Limb (tissue), 2 donors: ENCODE measurements around the gene DESI2.
"Not testable (repeated sequence)": the region's sequence is repeated elsewhere in the genome, so short reads cannot be mapped to it uniquely, and the experiment has no call there.

Source experiments
- DNase-seq, 2 donors: peaks; one replicate each; pipeline ENCODE4 v3.0.0-alpha.2; 2016; ENCODE audit errors: extremely low spot score in 2 of 2

DESI2 gene

GRCh38 chr1:244654108-244655038, 1.4 kb downstream of the DESI2 start:
- no peak for DNase-seq

- no peak for DNase-seq
Observed at GRCh38 chr1:244655186-244655585, 2.3 kb downstream of the DESI2 start.

GRCh38 chr1:244657421-244657820, 4.5 kb downstream of the DESI2 start:
- no peak for DNase-seq

- no peak for DNase-seq
Observed at GRCh38 chr1:244659694-244660093, 6.8 kb downstream of the DESI2 start.

GRCh38 chr1:244660595-244660994, 7.7 kb downstream of the DESI2 start:
- no peak for DNase-seq

GRCh38 chr1:244661569-244662312, 8.8 kb downstream of the DESI2 start:
- DNase-seq = not testable (repeated sequence)

- DNase-seq = no peak
Observed at GRCh38 chr1:244662599-244662998, 9.7 kb downstream of the DESI2 start.

- no peak for DNase-seq
Observed at GRCh38 chr1:244664353-244664752, 11.4 kb downstream of the DESI2 start.

GRCh38 chr1:244665771-244666217, 12.9 kb downstream of the DESI2 start:
- no peak for DNase-seq

- DNase-seq = not testable (repeated sequence)
Observed at GRCh38 chr1:244666672-244667418, 13.9 kb downstream of the DESI2 start.

- DNase-seq = no peak
Observed at GRCh38 chr1:244667797-244668196, 14.9 kb downstream of the DESI2 start.

- DNase-seq = peak in 1 of 2 donors; percentile 81
Observed at GRCh38 chr1:244672946-244673682, 20.2 kb downstream of the DESI2 start.

GRCh38 chr1:244674446-244674845, 21.5 kb downstream of the DESI2 start:
- DNase-seq = no peak

GRCh38 chr1:244675167-244675566, 22.2 kb downstream of the DESI2 start:
- no peak for DNase-seq

- no peak for DNase-seq
Observed at GRCh38 chr1:244678697-244679096, 25.8 kb downstream of the DESI2 start.

- DNase-seq = no peak
Observed at GRCh38 chr1:244680667-244681066, 27.7 kb downstream of the DESI2 start.

GRCh38 chr1:244682087-244682486, 29.2 kb downstream of the DESI2 start:
- not testable (repeated sequence) for DNase-seq

GRCh38 chr1:244695937-244696336, 43.0 kb downstream of the DESI2 start:
- DNase-seq = no peak

- no peak for DNase-seq
Observed at GRCh38 chr1:244699741-244700140, 46.8 kb downstream of the DESI2 start.

- DNase-seq = no peak
Observed at GRCh38 chr1:244700808-244701207, 47.9 kb downstream of the DESI2 start.

- DNase-seq = no peak
Observed at GRCh38 chr1:244702620-244703019, 49.7 kb downstream of the DESI2 start.
